Fibroblast of skin of abdomen (primary cell): Measurements from ENCODE around the gene LYZ.

Experiments used
- DNase-seq: peaks from one replicate; pipeline ENCODE4 v3.0.0-alpha.2; 2013

Gene LYZ

GRCh38 chr12:69388371-69388770 is 40.2 kb downstream of the LYZ start:
- DNase-seq, result peak; percentile 69

- DNase-seq, result peak; percentile 66
These were observed 41.6 kb downstream of the LYZ start for GRCh38 chr12:69389831-69390230.

GRCh38 chr12:69392179-69392928 is 44.2 kb downstream of the LYZ start:
- peak; percentile 48 for DNase-seq

GRCh38 chr12:69396041-69396440 is 47.9 kb downstream of the LYZ start:
- DNase-seq, result peak; percentile 16

- DNase-seq, result no peak
These were observed 48.8 kb downstream of the LYZ start for GRCh38 chr12:69396963-69397362.

- peak; percentile 21 for DNase-seq
These were observed 49.8 kb downstream of the LYZ start for GRCh38 chr12:69397978-69398377.

GRCh38 chr12:69401940-69402339 is 53.8 kb downstream of the LYZ start:
- no peak for DNase-seq
